Activated naive CD4-positive, alpha-beta T cell treated with anti-CD3 and anti-CD28 coated beads, Interleukin-2, amount 50 U/mL, for 72 hours (primary cell): Measurements from ENCODE around the gene ADAMTS5. TPM values are rescaled to one million over a fixed set of nuclear protein-coding genes. Genes with fewer than 3 reads are reported as not detected.

Experiments used
- ATAC-seq, 2 donors: fragments of 150-1000 bp; cut with Tn5 transposase; 2 replicates each; pipeline ENCODE4 v1.10.0; 2021; ENCODE audit warnings: mild to moderate bottlenecking in 2 of 2, moderate library complexity in 2 of 2
- DNase-seq, 2 donors: peaks; one replicate each; pipeline ENCODE4 v3.0.0; 2021 to 2022; ENCODE audit warnings: low spot score in 2 of 2
- H3K27ac Mint-ChIP-seq, 2 donors: one replicate each; pipeline ENCODE4 v1.8.0; 2022; ENCODE audit warnings: mild to moderate bottlenecking in 2 of 2, mixed read lengths in 2 of 2
- H3K36me3 Mint-ChIP-seq, 2 donors: one replicate each; pipeline ENCODE4 v1.8.0; 2022; ENCODE audit warnings: mixed read lengths in 2 of 2
- H3K9me3 Mint-ChIP-seq, 2 donors: one replicate each; pipeline ENCODE4 v1.8.0; 2022; ENCODE audit warnings: mixed read lengths in 2 of 2
- total RNA-seq, 2 donors: library from RNA; stranded (reverse); gene quantifications; one replicate each; pipeline ENCODE4 v1.2.3, GENCODE V29; 2022

ADAMTS5 gene
- total RNA-seq, 2 donors from 2014 or later = not detected

DNA sequence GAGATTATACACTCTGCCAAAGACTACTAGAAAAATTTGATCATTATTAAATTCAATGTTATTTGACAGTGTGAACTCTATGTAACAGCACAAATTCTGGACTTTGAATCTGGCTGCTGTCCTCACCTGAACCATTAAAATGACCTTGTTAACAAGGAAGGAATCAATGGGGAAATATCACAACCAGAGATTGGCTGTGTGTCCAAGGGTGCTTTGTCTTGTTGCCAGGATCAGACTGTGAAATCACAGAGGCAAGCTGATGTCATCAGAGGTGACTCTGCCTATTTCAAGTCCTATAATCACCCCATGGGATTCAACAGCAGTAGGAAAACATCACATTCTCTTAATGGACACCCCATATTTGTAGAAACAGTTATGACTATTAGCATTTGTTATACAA lies 46.8 kb downstream of the ADAMTS5 start:
- Mint-ChIP-seq H3K9me3 (no peaks in the 10 kb centered on the region), H3K27ac (no peak overlapping the region), H3K36me3 (no peaks in the 10 kb centered on the region)
- no peak for ATAC-seq
- DNase-seq = no peak

DNA sequence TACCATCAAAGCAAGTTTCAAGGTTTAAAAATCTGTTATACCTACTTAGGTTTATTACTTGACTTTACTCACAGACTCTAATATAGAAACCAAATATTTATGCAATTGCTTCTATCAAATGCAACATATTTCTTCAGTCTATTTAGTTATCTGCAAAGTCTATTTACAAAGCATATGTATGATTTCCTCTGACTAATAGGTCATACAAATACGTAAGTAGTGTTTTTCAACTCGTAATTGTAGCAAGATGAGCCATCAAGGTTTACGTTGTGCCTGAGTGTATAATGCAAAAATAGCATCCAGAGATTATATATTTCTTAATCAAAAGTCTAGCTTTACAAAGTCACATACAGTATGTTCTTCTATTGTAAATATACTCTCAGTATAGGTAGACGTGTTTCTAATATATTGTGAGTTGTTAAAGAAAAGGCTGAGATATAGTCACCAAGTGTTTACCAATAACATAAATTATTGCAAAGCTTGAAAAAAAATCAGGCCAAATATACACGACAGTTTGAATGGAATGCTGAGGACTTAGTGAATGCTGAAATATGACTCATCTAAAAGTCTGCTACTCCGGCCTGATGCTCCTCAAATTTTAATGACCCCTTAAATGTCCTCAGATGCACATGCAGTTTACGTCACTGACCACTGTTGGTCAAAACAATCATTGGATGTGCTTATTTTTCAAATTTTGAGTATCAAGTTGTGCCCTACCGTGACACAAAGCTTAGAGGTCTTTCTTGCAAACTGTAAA lies 48.4 kb downstream of the ADAMTS5 start:
- DNase-seq (no peak), ATAC-seq (no peak)
- H3K36me3 Mint-ChIP-seq = peaks cover 0 to 4% of the 10 kb centered on the region in 2 donors

DNA sequence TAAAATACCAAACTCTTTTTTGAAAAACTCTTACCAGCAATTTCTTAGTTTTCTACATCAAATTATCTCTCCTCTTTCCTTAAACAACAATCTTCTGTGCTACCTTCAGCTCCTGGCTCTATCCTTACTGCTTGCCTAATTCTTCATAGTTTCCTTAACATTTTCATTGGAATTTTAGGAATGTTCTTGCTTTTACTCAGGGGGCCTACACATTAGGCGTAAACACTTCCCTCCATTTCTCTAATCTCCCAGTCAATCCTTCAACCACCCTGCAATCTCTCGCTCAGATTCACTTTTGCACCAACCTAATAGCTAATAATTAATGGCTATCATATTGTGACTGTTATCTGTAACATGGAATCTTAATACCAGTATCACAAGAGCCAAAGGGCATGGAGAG lies 50.1 kb downstream of the ADAMTS5 start:
- ATAC-seq = no peak
- Mint-ChIP-seq H3K36me3 (peaks cover 0 to 4% of the 10 kb centered on the region in 2 donors), H3K9me3 (peaks cover 0 to 8% of the 10 kb centered on the region in 2 donors), H3K27ac (no peak overlapping the region)
- DNase-seq = no peak

More for the DNA sequence above, 48.4 kb downstream of the ADAMTS5 start:
- Mint-ChIP-seq H3K9me3 (peaks cover 0 to 8% of the 10 kb centered on the region in 2 donors), H3K27ac (no peak overlapping the region)

DNA sequence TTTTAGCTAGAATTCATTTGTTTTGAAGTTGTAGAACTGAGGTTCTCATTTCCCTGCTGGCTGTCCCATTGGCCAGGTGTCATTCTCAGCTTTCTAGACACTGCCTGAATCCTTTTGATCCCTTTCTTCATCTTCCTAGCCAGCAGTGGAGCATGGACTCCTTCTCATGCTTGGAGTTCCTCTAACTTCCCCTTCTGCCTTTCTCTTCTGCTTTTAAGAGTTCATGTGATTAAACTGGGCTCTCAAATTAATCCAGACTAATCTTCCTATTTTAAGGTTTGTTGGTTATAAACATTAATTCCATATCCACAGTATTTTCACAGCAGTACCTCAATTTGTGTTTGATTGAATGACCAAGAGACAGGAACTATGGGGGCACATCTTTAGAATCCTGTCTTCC lies 52.3 kb downstream of the ADAMTS5 start:
- no peak for DNase-seq
- Mint-ChIP-seq H3K36me3 (peaks cover 0 to 4% of the 10 kb centered on the region in 2 donors), H3K27ac (no peak overlapping the region), H3K9me3 (peaks cover 0 to 8% of the 10 kb centered on the region in 2 donors)
- no peak for ATAC-seq

DNA sequence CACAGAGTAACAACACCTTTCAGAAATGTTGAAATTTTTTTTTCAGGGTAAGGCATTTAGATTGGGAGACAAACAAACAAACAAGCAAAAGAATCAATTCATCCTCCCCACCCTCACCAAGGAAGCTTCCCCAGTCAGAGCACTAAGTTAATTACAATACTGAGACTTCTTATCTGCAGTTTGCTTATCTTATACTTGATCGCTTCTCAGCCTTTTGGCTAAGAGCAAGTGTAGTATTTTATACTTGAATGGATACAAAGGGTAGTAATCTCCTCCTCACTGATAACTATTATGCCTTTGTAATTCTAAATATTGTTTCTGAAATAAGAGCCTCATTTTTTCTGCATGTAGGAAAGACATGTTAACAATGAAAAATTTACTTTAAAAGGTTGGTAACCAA lies 54.4 kb downstream of the ADAMTS5 start:
- Mint-ChIP-seq H3K9me3 (peaks cover 0 to 8% of the 10 kb centered on the region in 2 donors), H3K36me3 (peaks cover 0 to 4% of the 10 kb centered on the region in 2 donors), H3K27ac (no peak overlapping the region)
- ATAC-seq = no peak
- DNase-seq = no peak

DNA sequence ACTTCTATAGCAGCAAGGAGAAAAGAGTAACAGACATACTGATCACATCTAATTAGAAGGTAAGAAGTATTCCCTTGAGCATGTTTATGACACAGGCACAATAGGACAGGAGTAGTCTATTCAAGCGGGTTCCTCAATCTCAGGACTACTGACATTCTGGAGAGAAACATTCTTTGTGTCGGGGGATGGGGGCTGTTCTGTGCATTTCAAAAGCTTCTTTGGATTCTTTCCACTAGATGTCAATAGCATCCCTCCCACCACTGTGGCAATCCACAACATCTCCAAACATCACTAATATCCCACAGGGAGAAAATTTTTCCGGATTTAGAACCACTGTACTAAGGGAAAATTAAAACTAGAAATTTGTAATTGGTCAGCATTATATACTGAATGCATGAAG lies 56.9 kb downstream of the ADAMTS5 start:
- no peak for ATAC-seq
- H3K36me3 Mint-ChIP-seq = peaks cover 0 to 4% of the 10 kb centered on the region in 2 donors

DNA sequence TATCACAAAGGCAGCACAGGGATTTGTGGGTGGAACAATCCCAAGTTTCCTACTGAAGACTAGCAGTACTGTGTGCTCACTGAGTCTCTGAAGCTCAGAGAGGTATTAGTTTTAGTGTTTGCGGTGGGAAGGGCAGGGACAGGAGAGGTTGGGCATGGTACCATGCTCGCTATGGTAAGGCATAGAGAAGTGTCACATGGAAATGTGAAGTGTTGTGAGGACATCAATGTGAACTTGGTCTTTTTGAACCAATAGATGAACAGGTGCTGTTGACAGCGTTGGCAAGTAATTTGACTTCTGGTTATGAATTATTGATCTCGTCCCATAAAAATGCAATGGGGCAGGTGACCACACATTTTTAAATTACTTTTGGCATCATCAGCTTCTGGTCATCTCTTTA lies 65.9 kb downstream of the ADAMTS5 start:
- ATAC-seq (no peak), DNase-seq (no peak)
- no peak overlapping the region for H3K27ac Mint-ChIP-seq
- peaks cover 0 to 5% of the 10 kb centered on the region in 2 donors for H3K36me3 Mint-ChIP-seq
- H3K9me3 Mint-ChIP-seq = peaks cover 0 to 4% of the 10 kb centered on the region in 2 donors

More for the DNA sequence above, 56.9 kb downstream of the ADAMTS5 start:
- DNase-seq = no peak
- Mint-ChIP-seq H3K27ac (no peak overlapping the region), H3K9me3 (peaks cover 0 to 8% of the 10 kb centered on the region in 2 donors)

DNA sequence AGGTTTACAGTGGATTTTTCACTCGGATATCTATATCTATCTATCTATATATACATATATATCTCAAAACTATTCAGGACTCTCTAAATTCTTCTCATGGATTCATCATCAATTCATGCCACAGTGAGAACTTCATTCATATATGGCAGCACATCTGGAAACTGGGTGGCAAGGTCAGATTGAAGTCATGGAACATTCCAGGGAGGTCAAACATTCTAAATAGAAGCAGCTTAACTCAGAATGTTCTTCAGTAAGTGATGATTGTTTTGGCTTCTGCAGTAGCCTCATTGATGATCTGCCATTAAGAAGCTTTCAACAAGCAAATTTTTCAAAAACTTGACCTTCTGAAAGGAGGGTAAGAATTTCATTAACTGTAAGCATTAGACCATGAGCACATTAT lies 74.7 kb downstream of the ADAMTS5 start:
- DNase-seq = no peak
- ATAC-seq = no peak
- Mint-ChIP-seq H3K27ac (no peak overlapping the region), H3K9me3 (peaks cover 0 to 1% of the 10 kb centered on the region in 2 donors), H3K36me3 (no peaks in the 10 kb centered on the region)

DNA sequence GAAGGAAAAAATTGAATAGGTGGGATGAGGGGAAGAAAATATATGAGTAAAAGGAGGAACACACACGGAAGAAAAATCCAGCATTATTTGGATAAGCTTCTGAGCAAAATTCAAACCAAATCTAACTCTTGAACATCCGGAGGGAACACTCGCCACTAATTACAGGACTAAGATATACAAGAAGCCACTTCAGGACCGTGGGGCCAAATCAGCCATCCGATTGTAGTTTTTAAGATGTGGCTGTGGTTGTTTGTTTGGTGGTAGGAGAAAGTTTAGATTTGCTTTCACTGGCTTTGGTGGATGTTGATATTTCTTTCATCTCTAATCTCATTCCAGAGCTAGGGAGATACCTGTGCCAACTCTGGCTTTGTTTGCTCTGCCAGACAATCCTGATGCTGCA lies 78.0 kb downstream of the ADAMTS5 start:
- Mint-ChIP-seq H3K27ac (no peak overlapping the region), H3K9me3 (peaks cover 0 to 10% of the 10 kb centered on the region in 2 donors), H3K36me3 (no peaks in the 10 kb centered on the region)
- DNase-seq (no peak), ATAC-seq (no peak)

DNA sequence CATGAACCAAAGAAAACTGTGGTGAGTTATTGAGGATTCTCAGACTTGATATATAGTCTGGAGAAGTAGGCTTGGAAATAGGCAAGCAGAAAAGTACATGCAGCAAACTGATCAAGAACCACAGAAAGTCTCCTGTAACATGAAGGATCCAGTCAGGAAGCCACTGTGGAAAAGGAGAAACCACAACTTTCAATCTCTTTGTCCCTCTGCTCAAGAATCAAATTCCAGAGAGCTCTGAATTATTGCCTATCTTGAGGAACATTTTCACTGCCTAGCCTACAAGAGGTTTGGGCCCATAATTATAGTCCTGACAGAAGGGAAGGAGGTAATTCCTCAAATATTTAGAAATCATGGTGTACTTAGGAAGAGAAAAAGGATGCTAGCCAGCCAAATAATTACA lies 78.6 kb downstream of the ADAMTS5 start:
- DNase-seq = no peak
- Mint-ChIP-seq H3K9me3 (peaks cover 0 to 10% of the 10 kb centered on the region in 2 donors), H3K36me3 (no peaks in the 10 kb centered on the region), H3K27ac (no peak overlapping the region)
- no peak for ATAC-seq

DNA sequence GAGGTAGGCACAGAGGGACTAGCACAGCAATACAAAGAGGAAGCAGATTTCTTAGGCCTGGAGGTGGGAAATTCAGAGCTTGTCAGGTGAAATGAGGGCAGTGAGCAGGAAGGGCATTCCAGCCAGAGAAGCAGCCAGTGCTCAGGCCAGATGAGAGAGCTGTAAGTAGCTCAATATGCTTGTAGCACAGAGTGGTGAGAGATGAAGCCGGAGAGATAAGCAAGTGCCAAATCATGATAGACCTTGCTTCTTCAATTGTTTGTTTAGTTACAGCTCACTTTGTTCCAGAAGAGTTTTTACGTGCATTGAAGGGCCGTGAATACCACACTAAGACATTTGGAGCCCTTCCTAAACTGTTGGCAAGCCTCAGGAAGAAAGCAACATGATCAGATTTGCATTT lies 79.6 kb downstream of the ADAMTS5 start:
- no peaks in the 10 kb centered on the region for H3K36me3 Mint-ChIP-seq

DNA sequence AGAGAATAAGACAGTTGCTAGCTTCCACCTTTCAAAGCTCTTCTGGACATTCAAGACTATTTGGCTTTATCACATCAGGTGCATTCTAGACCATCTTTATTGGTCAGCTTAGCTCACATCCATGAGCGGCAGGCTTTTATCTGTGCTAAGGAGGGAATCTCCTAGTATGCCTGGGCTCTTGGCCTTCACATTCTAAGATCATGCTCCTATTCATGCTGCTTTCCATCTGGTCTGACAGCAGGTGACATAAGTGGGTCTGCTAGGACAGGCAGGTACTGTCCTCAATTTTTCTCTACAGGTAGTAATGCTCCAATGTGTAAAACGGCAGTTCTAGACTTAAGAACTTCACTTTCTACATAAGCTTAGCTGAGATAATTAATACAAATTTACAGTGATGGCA lies 82.5 kb downstream of the ADAMTS5 start:
- no peak for ATAC-seq
- Mint-ChIP-seq H3K9me3 (peaks cover 0 to 10% of the 10 kb centered on the region in 2 donors), H3K27ac (no peak overlapping the region), H3K36me3 (no peaks in the 10 kb centered on the region)
- no peak for DNase-seq

More for the DNA sequence above, 79.6 kb downstream of the ADAMTS5 start:
- H3K27ac Mint-ChIP-seq = no peak overlapping the region
- H3K9me3 Mint-ChIP-seq = peaks cover 0 to 10% of the 10 kb centered on the region in 2 donors
- no peak for ATAC-seq
- DNase-seq = no peak

DNA sequence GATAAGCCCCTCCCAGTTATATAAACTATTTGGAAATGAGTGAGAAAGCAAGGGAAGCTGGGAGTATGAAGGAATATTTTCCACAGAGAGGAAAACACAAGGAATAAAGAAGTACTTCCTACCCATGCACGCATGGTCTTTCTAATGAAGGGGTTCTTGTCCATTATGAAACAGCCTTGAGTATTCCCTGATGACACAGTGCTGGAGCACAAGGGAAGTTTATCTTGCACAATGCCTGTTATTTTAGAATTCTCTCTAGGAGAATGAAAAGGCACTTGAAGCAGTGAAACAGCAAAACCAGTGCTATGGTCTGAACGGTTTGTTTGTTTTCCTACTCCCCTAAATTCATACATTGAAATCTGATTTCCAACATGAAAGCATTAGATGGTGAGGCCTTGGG lies 83.1 kb downstream of the ADAMTS5 start:
- Mint-ChIP-seq H3K9me3 (peaks cover 0 to 10% of the 10 kb centered on the region in 2 donors), H3K36me3 (no peaks in the 10 kb centered on the region), H3K27ac (no peak overlapping the region)
- no peak for ATAC-seq
- DNase-seq = no peak

DNA sequence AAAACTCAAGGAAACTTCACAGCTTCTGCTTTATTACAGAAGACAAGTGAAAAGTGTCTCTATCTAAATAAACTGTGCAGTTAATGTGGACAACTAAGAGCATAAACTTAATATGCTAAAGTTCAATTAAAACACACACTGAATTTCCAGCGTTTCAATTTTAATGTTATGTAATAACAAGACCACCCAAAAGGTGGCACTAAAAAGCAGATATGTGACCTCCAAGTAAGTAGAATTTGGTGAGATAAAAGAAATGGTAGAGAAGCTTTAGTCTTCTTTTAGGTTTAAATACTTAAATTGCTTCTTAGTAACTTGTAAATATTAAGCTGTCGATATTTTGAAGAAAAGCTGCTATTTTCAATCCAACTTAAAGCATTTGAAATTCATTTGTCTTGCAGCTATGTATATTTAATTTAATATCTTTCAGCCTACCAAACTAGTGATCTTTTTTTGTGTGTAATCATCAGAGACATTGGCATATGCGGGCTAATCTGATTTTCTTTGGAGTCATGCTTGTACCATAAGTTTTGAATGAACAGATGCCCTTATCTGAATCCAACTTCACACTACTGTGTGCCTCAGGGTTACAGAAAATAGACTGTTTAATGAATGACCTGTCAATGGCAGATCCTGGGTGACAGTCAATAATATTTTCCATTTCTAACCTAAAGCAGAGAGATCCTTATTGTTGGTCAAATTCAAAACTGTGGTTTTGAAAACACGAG lies 85.2 kb downstream of the ADAMTS5 start:
- DNase-seq = no peak
- no peak for ATAC-seq
- H3K27ac Mint-ChIP-seq = peak overlapping the region in 1 of 2 donors; percentile 37
- H3K36me3 Mint-ChIP-seq = no peaks in the 10 kb centered on the region
- H3K9me3 Mint-ChIP-seq = peaks cover 0 to 6% of the 10 kb centered on the region in 2 donors

DNA sequence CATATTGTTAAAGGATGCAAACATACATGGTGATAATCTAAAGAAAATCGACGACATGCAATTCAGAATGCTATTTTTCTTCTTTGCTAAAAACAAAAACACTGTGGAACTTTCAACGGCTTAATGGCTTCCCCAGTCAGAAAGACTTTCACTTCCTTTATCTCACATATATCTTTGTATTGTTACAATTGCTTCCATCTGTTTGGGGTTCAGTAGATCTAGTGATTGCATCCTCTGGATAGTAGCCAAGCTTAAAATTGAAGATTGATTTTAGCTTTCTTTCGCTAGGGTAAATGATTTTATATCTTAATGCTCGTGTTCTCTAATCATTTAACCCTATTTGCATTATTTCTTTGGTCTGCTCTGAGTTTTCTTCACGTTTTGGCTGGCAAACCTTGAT lies 89.9 kb downstream of the ADAMTS5 start:
- DNase-seq (no peak), ATAC-seq (no peak)
- Mint-ChIP-seq H3K36me3 (no peaks in the 10 kb centered on the region), H3K9me3 (no peaks in the 10 kb centered on the region), H3K27ac (no peak overlapping the region)

DNA sequence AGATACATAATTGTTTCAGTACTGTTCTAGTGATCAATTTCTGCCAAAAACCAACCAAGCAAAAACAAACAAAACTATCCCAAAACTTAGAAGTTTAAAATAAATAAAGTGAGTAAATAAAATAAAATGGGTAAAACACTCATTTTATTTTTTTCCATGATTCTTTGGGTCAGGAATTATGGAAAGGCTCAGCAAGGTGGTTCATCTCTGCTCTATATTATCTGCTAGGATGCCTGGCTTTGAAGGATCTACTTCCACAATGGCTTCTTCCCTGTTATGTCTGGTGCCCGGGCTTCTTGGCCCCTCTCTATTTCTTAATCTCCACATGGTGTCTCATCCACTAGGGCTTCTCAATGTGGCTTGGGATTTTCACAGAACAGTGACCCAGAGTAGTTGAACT lies 92.5 kb downstream of the ADAMTS5 start:
- ATAC-seq (no peak), DNase-seq (no peak)
- no peaks in the 10 kb centered on the region for H3K36me3 Mint-ChIP-seq
- no peaks in the 10 kb centered on the region for H3K9me3 Mint-ChIP-seq
- H3K27ac Mint-ChIP-seq = no peak overlapping the region
